ENCODE results near the gene CHRNA4.

CHRNA4 gene

GRCh38 chr20:63394069-63394919 is 33.1 kb upstream of the CHRNA4 start:
- Histone ChIP-seq H3K9ac (ENCODE audit: low read depth, low read length) (no peak overlapping the region), H2AFZ (ENCODE audit: low read depth, low read length) (no peak overlapping the region), H3K27me3 (ENCODE audit: insufficient read depth, low read length, poor library complexity) (no peaks in the 10 kb centered on the region), H3K4me2 (ENCODE audit: insufficient read depth, low read length) (no peak overlapping the region), H3K9me3 (ENCODE audit: insufficient read depth, low read length, severe bottlenecking) (no peaks in the 10 kb centered on the region), H3K4me3 (ENCODE audit: low read depth in 1 of 2, low read length in 2 of 2) (no peak overlapping the region), H3K36me3 (ENCODE audit: insufficient read depth, low read length) (no peaks in the 10 kb centered on the region), H3K79me2 (ENCODE audit: insufficient read depth, low read length) (no peaks in the 10 kb centered on the region), H4K20me1 (ENCODE audit: insufficient read depth, low read length) (peaks cover 14% of the 10 kb centered on the region; the same call in 1 of the 2 replicates), H3K4me1 (ENCODE audit: insufficient read depth, low read length) (no peaks in the 10 kb centered on the region), H3K27ac (ENCODE audit: low read length) (no peak overlapping the region)
- ATAC-seq (ENCODE audit: insufficient read depth, low read depth) (no peak), DNase-seq (no peak)
- TF ChIP-seq EZH2 (IDR thresholded peaks at IDR 0.05; ENCODE audit: borderline replicate concordance, low read depth, low read length, severe bottlenecking), result no peak
- no peak for TF ChIP-seq CTCF (IDR thresholded peaks at IDR 0.05; ENCODE audit: borderline replicate concordance, extremely low read depth, low read length, poor library complexity, severe bottlenecking)

- H3K36me3 ChIP-seq (ENCODE audit: insufficient read depth, low read length), result no peaks in the 10 kb centered on the region
- H3K4me3 ChIP-seq (ENCODE audit: low read depth in 1 of 2, low read length in 2 of 2), result no peak overlapping the region
- H3K4me1 ChIP-seq (ENCODE audit: insufficient read depth, low read length), result no peaks in the 10 kb centered on the region
- no peak overlapping the region for H3K4me2 ChIP-seq (ENCODE audit: insufficient read depth, low read length)
- H3K27ac ChIP-seq (ENCODE audit: low read length), result no peak overlapping the region
- H4K20me1 ChIP-seq (ENCODE audit: insufficient read depth, low read length), result peaks cover 14% of the 10 kb centered on the region; the same call in 1 of the 2 replicates
- H2AFZ ChIP-seq (ENCODE audit: low read depth, low read length), result no peak overlapping the region
- TF ChIP-seq EZH2 (IDR thresholded peaks at IDR 0.05; ENCODE audit: borderline replicate concordance, low read depth, low read length, severe bottlenecking) (no peak), CTCF (IDR thresholded peaks at IDR 0.05; ENCODE audit: borderline replicate concordance, extremely low read depth, low read length, poor library complexity, severe bottlenecking) (no peak)
- DNase-seq, result no peak
- H3K9ac ChIP-seq (ENCODE audit: low read depth, low read length), result no peak overlapping the region
- H3K79me2 ChIP-seq (ENCODE audit: insufficient read depth, low read length), result no peaks in the 10 kb centered on the region
- H3K27me3 ChIP-seq (ENCODE audit: insufficient read depth, low read length, poor library complexity), result no peaks in the 10 kb centered on the region
- ATAC-seq (ENCODE audit: insufficient read depth, low read depth), result no peak
- H3K9me3 ChIP-seq (ENCODE audit: insufficient read depth, low read length, severe bottlenecking), result no peaks in the 10 kb centered on the region
Observed at GRCh38 chr20:63393566-63393965, 32.4 kb upstream of the CHRNA4 start.

GRCh38 chr20:63392465-63393365 is 31.6 kb upstream of the CHRNA4 start:
- H3K4me1 ChIP-seq (ENCODE audit: insufficient read depth, low read length), result no peaks in the 10 kb centered on the region
- H2AFZ ChIP-seq (ENCODE audit: low read depth, low read length), result no peak overlapping the region
- TF ChIP-seq CTCF (IDR thresholded peaks at IDR 0.05; ENCODE audit: borderline replicate concordance, extremely low read depth, low read length, poor library complexity, severe bottlenecking) (no peak), EZH2 (IDR thresholded peaks at IDR 0.05; ENCODE audit: borderline replicate concordance, low read depth, low read length, severe bottlenecking) (no peak)
- H3K4me3 ChIP-seq (ENCODE audit: low read depth in 1 of 2, low read length in 2 of 2), result no peak overlapping the region
- no peak overlapping the region for H3K9ac ChIP-seq (ENCODE audit: low read depth, low read length)
- H3K9me3 ChIP-seq (ENCODE audit: insufficient read depth, low read length, severe bottlenecking), result peaks cover 3% of the 10 kb centered on the region
- DNase-seq, result no peak
- ATAC-seq (ENCODE audit: insufficient read depth, low read depth), result no peak
- H3K79me2 ChIP-seq (ENCODE audit: insufficient read depth, low read length), result no peaks in the 10 kb centered on the region
- H3K4me2 ChIP-seq (ENCODE audit: insufficient read depth, low read length), result no peak overlapping the region
- H4K20me1 ChIP-seq (ENCODE audit: insufficient read depth, low read length), result 0 out of 2 replicates have a peak, but pooled peaks cover 14% of the 10 kb centered on the region
- H3K36me3 ChIP-seq (ENCODE audit: insufficient read depth, low read length), result no peaks in the 10 kb centered on the region
- H3K27me3 ChIP-seq (ENCODE audit: insufficient read depth, low read length, poor library complexity), result no peaks in the 10 kb centered on the region
- no peak overlapping the region for H3K27ac ChIP-seq (ENCODE audit: low read length)
